ENCODE data around the gene REEP6.
"Not testable (repeated sequence)": the region's sequence is repeated elsewhere in the genome, so short reads cannot be mapped to it uniquely, and the experiment has no call there.

The REEP6 gene

GRCh38 chr19:1531587-1531986, 40.6 kb downstream of the REEP6 start:
- TF ChIP-seq ZNF274 (IDR thresholded peaks at IDR 0.05; ENCODE audit: low read depth, low read length) = no peak
- H3K4me3 ChIP-seq (ENCODE audit: low read length) = no peak overlapping the region

DNA sequence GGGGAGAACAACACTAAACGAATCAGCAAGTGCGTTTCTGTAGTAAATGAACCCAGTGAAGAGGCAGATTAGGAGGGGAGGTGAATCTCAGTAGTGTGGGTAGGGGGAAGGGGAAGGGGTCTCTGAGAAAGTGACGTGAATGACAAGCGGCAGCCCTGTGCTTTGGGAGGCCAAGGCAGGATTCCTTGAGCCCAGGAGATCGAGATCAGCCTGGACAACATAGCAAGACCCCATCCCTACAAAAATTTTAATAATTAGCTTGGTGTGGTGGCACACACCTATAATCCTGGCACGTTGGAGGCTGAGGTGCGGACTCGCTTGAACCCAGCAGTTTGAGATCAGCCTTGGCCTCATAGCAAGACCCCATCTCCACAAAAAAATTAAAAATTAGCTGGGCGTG, 41.0 kb downstream of the REEP6 start:
- no peak for TF ChIP-seq ZNF274 (IDR thresholded peaks at IDR 0.05; ENCODE audit: low read depth, low read length)
- no peak overlapping the region for H3K4me3 ChIP-seq (ENCODE audit: low read length)

DNA sequence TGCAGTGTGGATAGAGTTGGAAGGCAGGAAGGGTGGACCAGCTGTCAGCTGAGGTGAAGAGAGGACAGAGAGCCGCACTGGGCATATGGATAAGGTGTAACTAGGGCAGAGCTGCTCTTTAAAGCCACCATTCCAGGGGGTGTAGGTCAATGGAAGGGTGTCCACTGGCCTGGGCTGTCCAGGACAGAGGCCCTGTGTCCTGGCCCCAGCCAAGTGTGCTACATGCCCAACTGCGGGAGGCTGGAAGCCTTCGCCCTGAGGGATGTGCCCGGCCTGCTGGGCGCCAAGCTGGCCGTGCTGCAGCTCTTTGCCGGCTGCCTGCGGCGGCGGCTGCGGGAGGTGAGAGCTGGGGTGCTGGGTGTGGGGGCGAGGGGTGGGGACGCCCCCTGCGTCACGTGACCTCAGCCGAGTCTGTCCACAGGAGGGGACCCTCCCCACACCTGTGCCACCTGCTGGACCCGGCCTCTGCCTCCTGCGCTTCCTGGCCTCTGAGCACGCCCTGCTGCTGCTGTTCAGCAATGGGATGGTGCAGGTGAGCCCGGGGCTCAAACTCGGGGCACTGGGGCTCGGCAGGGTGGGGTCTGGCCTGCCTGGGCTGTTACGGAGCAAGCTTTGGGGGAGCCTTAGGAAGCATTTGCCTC, 42.6 kb downstream of the REEP6 start:
- no peak overlapping the region for H3K4me3 ChIP-seq (ENCODE audit: low read length)
- TF ChIP-seq ZNF274 (IDR thresholded peaks at IDR 0.05; ENCODE audit: low read depth, low read length) = no peak

GRCh38 chr19:1534972-1535371, 44.0 kb downstream of the REEP6 start:
- no peak overlapping the region for H3K4me3 ChIP-seq (ENCODE audit: low read length)
- TF ChIP-seq ZNF274 (IDR thresholded peaks at IDR 0.05; ENCODE audit: low read depth, low read length) = no peak

- not testable (repeated sequence) for H3K4me3 ChIP-seq (ENCODE audit: low read length)
Measured at GRCh38 chr19:1535699-1536098, 44.7 kb downstream of the REEP6 start.

- no peak for TF ChIP-seq ZNF274 (IDR thresholded peaks at IDR 0.05; ENCODE audit: low read depth, low read length)
- H3K4me3 ChIP-seq (ENCODE audit: low read length) = no peak overlapping the region
Measured at GRCh38 chr19:1538978-1539377, 48.0 kb downstream of the REEP6 start.

DNA sequence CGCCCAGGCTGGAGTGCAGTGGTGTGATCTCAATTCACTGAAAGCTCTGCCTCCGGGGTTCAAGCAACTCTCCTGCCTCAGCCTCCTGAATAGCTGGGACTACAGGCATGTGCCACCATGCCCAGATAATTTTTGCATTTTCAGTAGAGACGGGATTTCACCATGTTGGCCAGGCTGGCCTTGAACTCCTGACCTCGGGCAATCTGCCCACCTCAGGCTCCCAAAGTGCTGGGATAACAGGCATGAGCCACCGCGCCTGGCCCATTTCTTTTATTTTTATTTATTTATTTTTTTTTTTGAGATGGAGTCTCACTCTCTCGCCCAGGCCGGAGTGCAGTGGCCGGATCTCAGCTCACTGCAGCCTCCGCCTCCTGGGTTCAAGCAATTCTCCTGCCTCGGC, 48.8 kb downstream of the REEP6 start:
- not testable (repeated sequence) for H3K4me3 ChIP-seq (ENCODE audit: low read length)

DNA sequence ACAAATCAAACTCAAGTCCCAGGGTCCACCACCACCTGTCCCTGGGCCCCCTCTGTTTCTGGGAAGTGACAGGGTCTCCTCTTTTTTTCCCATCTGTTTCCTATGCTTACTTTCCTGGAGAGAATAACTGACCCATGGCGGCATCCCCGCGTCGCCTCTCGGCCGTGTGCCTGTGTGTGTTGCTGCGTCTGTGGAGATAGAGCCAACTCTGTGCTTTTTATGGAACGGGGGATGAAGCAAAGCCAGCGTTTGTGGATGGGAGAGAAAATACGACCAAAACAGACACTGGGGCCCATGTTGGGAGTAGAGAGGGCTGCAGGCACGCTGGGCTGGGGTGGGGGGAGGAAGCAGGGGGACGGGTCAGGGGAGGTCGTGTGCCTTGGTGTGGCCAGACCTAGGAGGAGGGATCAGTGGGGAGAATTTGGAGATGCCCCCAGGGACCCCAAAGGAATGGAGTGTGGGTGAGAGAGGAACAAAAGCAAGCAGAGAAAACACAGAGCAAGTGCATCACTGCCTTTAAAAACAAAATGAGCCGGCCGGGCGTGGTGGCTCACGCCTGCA, 49.5 kb downstream of the REEP6 start:
- H3K4me3 ChIP-seq (ENCODE audit: low read length) = no peak overlapping the region
- no peak for TF ChIP-seq ZNF274 (IDR thresholded peaks at IDR 0.05; ENCODE audit: low read depth, low read length)

Measured in GM08714 (cell line).